ENCODE data around the gene TMEM234.

The TMEM234 gene

DNA sequence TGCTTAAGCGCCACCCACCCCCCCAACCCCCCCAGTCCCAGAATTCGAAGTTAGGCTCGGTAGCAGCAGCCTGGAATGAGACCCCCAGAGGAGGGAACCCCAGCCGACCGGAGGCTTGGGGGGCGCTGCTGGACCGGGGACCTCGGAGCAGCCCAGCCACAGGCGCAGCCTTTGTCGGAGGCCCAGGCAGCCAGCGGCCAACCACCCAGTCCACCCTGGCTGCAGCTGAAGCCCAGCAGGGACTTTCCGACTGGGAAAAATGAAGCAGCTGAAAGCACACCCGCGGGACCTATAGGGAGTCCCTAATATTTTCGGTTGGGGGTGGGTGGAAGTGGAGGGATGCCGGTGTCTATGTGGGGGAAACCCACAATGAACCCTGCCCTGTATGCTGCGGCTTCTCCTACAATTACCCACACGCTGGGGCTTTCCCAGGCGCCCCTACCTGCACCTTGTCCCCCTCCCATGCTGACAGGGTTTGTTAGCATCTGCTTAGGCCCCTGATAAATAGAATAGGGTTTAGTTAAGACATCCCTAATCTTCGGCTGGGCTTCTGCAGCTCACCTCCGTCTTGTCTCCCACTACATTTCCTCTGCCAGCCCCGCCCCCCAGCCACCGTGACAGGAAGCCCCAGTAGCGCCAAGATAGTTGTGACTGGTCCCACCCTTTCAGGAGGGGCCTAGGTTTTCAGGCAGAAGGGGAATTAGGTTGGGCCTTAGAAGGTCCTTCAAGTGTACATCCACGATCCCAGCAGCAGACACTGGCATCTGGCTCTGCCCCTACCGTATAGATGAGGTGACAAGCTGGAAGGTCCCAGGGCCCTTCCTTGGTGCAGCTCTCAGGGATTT lies 20.9 kb downstream of the TMEM234 start:
- DNase-seq (ENCODE audit: low read depth in 2 of 2, low spot score in 1 of 2) = peak; percentile 55 to 60

- no peak for DNase-seq (ENCODE audit: low read depth in 2 of 2, low spot score in 1 of 2)
Measured at GRCh38 chr1:32200226-32201010, 21.7 kb downstream of the TMEM234 start, which contains the start of gene CCDC28B. Gene CCDC28B, plus strand, starts transcription at chr1:32200595. Its CDS starts 1,341 bp downstream, at chr1:32201936.

- no peak for DNase-seq (ENCODE audit: low read depth in 2 of 2, low spot score in 1 of 2)
Measured at GRCh38 chr1:32199717-32200072, 22.5 kb downstream of the TMEM234 start.

DNA sequence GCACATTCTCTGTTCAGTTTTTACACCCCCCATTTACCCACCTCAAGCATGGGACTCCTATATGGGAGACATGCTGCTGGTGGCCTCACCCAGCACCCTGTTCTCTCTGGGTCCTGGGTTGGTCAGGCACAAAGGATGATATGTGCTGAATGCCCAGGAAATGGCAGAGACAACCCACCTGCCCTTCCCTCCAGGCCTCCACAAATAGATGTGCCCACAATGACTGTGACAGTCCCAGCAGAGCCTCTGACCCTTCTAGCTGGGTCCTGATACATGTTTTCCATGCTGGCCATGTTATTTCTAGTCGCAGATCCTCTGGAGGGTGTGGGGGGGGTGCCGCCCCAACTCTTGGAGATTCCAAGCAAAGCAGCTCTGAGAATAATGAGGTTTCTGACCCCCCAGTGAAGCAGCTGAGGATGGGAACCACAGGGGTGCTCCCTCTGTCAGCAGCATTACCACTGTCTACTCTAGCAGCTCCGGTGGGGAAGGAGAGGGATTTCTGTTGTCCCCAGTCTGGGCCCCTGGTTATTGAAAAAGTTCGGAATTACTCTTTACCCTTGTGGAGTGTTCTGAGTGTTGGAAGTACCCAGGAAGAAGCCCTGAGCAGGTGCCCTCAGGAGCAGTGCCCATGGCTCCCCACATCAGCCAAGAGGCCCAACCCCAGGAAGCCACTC lies 23.0 kb downstream of the TMEM234 start:
- DNase-seq (ENCODE audit: low read depth in 2 of 2, low spot score in 1 of 2) = no peak

GRCh38 chr1:32198237-32199042 lies 23.7 kb downstream of the TMEM234 start:
- DNase-seq (ENCODE audit: low read depth in 2 of 2, low spot score in 1 of 2) = no peak

- no peak for DNase-seq (ENCODE audit: low read depth in 2 of 2, low spot score in 1 of 2)
Measured at GRCh38 chr1:32197837-32198236, 24.3 kb downstream of the TMEM234 start.

GRCh38 chr1:32197074-32197473 lies 25.1 kb downstream of the TMEM234 start:
- no peak for DNase-seq (ENCODE audit: low read depth in 2 of 2, low spot score in 1 of 2)

GRCh38 chr1:32195972-32196823 lies 26.0 kb downstream of the TMEM234 start:
- DNase-seq (ENCODE audit: low read depth in 2 of 2, low spot score in 1 of 2) = no peak

- DNase-seq (ENCODE audit: low read depth in 2 of 2, low spot score in 1 of 2) = no peak
Measured at GRCh38 chr1:32195531-32195930, 26.6 kb downstream of the TMEM234 start.

GRCh38 chr1:32194984-32195383 lies 27.2 kb downstream of the TMEM234 start:
- DNase-seq (ENCODE audit: low read depth in 2 of 2, low spot score in 1 of 2) = no peak

GRCh38 chr1:32192220-32192948 lies 29.8 kb downstream of the TMEM234 start:
- DNase-seq (ENCODE audit: low read depth in 2 of 2, low spot score in 1 of 2) = no peak

GRCh38 chr1:32187850-32188249 lies 34.3 kb downstream of the TMEM234 start:
- no peak for DNase-seq (ENCODE audit: low read depth in 2 of 2, low spot score in 1 of 2)

GRCh38 chr1:32186491-32186890 lies 35.7 kb downstream of the TMEM234 start:
- DNase-seq (ENCODE audit: low read depth in 2 of 2, low spot score in 1 of 2) = no peak

- no peak for DNase-seq (ENCODE audit: low read depth in 2 of 2, low spot score in 1 of 2)
Measured at GRCh38 chr1:32186077-32186476, 36.1 kb downstream of the TMEM234 start.

DNA sequence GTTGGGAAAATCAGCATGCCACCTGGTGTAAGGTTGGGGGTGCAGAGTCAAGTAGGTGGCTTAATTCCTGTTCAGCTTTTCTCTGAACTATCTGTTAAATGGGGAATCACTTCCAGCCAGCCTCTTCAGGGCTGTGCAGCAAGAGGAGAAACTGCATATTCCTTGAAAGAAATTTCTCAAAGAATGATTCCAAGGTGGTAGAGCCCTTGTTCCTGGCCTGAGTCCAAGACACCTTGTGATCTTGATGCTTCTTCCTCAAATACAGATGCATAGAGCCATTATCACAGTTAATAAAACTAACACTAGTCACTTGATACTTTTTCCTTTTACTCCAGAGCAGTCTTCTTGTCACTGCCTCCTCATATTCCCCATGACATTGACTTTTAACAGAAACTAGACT lies 37.5 kb downstream of the TMEM234 start:
- no peak for DNase-seq (ENCODE audit: low read depth in 2 of 2, low spot score in 1 of 2)

GRCh38 chr1:32182060-32182459 lies 40.1 kb downstream of the TMEM234 start:
- DNase-seq (ENCODE audit: low read depth in 2 of 2, low spot score in 1 of 2) = no peak

- no peak for DNase-seq (ENCODE audit: low read depth in 2 of 2, low spot score in 1 of 2)
Measured at GRCh38 chr1:32181563-32181962, 40.6 kb downstream of the TMEM234 start.

DNA sequence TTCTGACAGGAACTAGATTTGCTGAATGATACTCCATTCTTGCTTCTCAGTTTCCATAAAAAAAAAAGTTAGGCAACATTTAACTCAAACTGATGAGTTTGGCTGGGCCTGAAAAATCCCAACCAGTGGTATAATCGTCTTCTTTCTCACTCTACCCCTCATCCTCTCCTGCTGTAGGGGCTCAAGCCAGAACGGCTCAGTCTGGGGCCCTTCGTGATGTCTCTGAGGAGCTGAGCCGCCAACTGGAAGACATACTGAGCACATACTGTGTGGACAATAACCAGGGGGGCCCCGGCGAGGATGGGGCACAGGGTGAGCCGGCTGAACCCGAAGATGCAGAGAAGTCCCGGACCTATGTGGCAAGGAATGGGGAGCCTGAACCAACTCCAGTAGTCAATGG lies 41.1 kb downstream of the TMEM234 start:
- no peak for DNase-seq (ENCODE audit: low read depth in 2 of 2, low spot score in 1 of 2)
